GM19239 (cell line): ENCODE measurements around the gene MAP2K5.
A peak's percentile ranks its signal among the peaks of the same experiment; 100 is the strongest.

Experiments
- DNase-seq: peaks from one replicate; pipeline ENCODE4 v3.0.0; 2011; ENCODE audit warnings: low spot score; ENCODE audit not compliant: insufficient read length
- FAIRE-seq: peaks from 2 replicates; lab custom pipeline; 2011; peaks lifted over from hg19 to GRCh38; lab: Jason Lieb, UNC

The MAP2K5 gene

GRCh38 chr15:67840749-67841512 lies 298.4 kb downstream of the MAP2K5 start:
- DNase-seq: no peak
- peak; percentile 76 for FAIRE-seq

GRCh38 chr15:67841513-67841762 lies 298.9 kb downstream of the MAP2K5 start:
- FAIRE-seq: no peak

GRCh38 chr15:67843092-67843501 lies 300.6 kb downstream of the MAP2K5 start:
- no peak for FAIRE-seq
- DNase-seq: no peak

More at GRCh38 chr15:67841513-67841762, 298.9 kb downstream of the MAP2K5 start:
- DNase-seq: no peak

GRCh38 chr15:67843571-67844387 lies 301.3 kb downstream of the MAP2K5 start:
- FAIRE-seq (no peak), DNase-seq (no peak)

GRCh38 chr15:67845974-67846373 lies 303.5 kb downstream of the MAP2K5 start:
- FAIRE-seq (no peak), DNase-seq (no peak)

- FAIRE-seq (no peak), DNase-seq (no peak)
These were observed 307.0 kb downstream of the MAP2K5 start for GRCh38 chr15:67849538-67849937.

- DNase-seq: no peak
- no peak for FAIRE-seq
These were observed 307.8 kb downstream of the MAP2K5 start for GRCh38 chr15:67850336-67850735.

GRCh38 chr15:67850994-67851571 lies 308.6 kb downstream of the MAP2K5 start:
- DNase-seq: no peak
- FAIRE-seq: no peak

GRCh38 chr15:67852418-67852817 lies 309.9 kb downstream of the MAP2K5 start:
- FAIRE-seq (no peak), DNase-seq (no peak)

DNA sequence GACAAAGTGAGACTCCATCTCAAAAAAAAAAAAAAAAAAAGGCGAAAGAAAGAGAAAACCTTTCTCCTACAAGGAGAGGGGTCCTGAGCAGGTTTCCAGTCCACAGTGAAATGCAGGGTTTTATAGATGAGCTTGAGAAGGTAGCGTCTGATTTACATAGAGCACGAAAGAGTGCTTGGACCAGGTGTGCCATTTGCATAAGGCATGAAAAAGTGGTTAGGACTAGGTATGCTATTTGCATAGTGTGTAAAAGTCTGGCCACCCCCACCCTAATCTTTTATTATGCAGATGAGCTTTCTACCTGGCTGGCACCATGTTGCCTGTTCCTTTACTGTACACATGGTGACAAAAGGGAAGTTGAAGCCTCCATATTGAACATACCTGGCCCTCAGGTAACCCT lies 311.0 kb downstream of the MAP2K5 start:
- no peak for FAIRE-seq
- no peak for DNase-seq

- DNase-seq (no peak), FAIRE-seq (no peak)
These were observed 311.9 kb downstream of the MAP2K5 start for GRCh38 chr15:67854358-67854757.

- no peak for FAIRE-seq
- no peak for DNase-seq
These were observed 313.3 kb downstream of the MAP2K5 start for GRCh38 chr15:67855842-67856241.
